Tibial artery (tissue), 4 donors: ENCODE results near the gene RPL18.

ENCODE experiments used
- DNase-seq, 2 donors: peaks; one replicate each; pipeline ENCODE4 v3.0.0-alpha.2; 2019
- H3K27ac ChIP-seq, 2 donors: fragments of 200-600 bp; sonication (generic) in 1 of 2; 1 replicate in 1 of 2; 2 replicates in 1 of 2; pipeline ENCODE4 v1.5.1; 2018 to 2019; ENCODE audit warnings: mild to moderate bottlenecking in 1 of 2
- H3K27me3 ChIP-seq, 2 donors: fragments of 200-600 bp; sonication (generic) in 1 of 2; one replicate each; pipeline versions ENCODE4 v1.5.1 to v1.6.0; 2016 to 2019
- H3K36me3 ChIP-seq, 3 donors: fragments of 200-600 bp; sonication (generic) in 2 of 3; one replicate each; pipeline ENCODE4 v1.5.1; 2016 to 2019; ENCODE audit warnings: mild to moderate bottlenecking in 2 of 3
- H3K4me1 ChIP-seq, 4 donors: fragments of 200-600 bp; sonication (generic) in 2 of 4; 1 replicate in 3 of 4; 2 replicates in 1 of 4; pipeline ENCODE4 v1.5.1; 2016 to 2019
- H3K4me3 ChIP-seq, 2 donors: fragments of 200-600 bp; sonication (generic) in 1 of 2; 1 replicate in 1 of 2; 2 replicates in 1 of 2; pipeline ENCODE4 v1.5.1; 2018 to 2019; ENCODE audit warnings: mild to moderate bottlenecking in 2 of 2
- H3K9me3 ChIP-seq, 3 donors: fragments of 200-600 bp; sonication (generic) in 1 of 3; one replicate each; pipeline ENCODE4 v1.5.1; 2016 to 2019
- intact Hi-C: fragments of 100-400 bp; cut with DNase I; formaldehyde crosslinking; loops from one replicate; pipeline ENCODE4 v1.15.0; 2023; ENCODE audit warnings: low total_unique reads
- TF ChIP-seq, protein P1 (sequence below), 2 experiments: fragments of 200-600 bp in 1 of 2; fragments of 450-650 bp in 1 of 2; IDR thresholded peaks; one replicate each; pipeline ENCODE4 v1.5.1; 2017 to 2019; ENCODE audit warnings: antibody characterized with exemption in 2 of 2, mild to moderate bottlenecking in 1 of 2, moderate library complexity in 1 of 2

The RPL18 gene

DNA sequence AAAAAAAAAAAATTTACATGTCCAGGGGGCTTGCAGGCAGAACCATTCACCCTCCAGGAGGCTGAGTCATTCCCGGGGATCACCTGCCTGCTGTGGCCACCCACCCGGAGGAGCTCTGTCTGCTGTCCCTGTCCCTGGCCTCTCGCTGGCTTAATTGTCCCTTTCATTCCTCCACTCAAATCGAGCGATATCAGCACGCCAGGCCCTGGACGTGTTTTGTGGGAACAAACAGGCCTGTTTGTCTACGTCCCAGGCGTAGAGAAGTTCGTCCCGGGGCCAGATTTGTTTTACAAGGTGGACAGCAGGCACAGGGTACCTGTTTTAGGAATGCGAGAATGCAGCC lies 45.8 kb downstream of the RPL18 start:
- TF ChIP-seq, protein P1, sequence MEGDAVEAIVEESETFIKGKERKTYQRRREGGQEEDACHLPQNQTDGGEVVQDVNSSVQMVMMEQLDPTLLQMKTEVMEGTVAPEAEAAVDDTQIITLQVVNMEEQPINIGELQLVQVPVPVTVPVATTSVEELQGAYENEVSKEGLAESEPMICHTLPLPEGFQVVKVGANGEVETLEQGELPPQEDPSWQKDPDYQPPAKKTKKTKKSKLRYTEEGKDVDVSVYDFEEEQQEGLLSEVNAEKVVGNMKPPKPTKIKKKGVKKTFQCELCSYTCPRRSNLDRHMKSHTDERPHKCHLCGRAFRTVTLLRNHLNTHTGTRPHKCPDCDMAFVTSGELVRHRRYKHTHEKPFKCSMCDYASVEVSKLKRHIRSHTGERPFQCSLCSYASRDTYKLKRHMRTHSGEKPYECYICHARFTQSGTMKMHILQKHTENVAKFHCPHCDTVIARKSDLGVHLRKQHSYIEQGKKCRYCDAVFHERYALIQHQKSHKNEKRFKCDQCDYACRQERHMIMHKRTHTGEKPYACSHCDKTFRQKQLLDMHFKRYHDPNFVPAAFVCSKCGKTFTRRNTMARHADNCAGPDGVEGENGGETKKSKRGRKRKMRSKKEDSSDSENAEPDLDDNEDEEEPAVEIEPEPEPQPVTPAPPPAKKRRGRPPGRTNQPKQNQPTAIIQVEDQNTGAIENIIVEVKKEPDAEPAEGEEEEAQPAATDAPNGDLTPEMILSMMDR (IDR thresholded peaks at IDR 0.05): no peak
- intact Hi-C loops: no loop called here
- no peak for DNase-seq
- Histone ChIP-seq H3K4me1 (peaks cover 0 to 7% (median 6%) of the 10 kb centered on the region in 4 donors), H3K9me3 (no peaks in the 10 kb centered on the region), H3K36me3 (no peaks in the 10 kb centered on the region), H3K27ac (no peak overlapping the region), H3K4me3 (no peak overlapping the region), H3K27me3 (no peaks in the 10 kb centered on the region)

DNA sequence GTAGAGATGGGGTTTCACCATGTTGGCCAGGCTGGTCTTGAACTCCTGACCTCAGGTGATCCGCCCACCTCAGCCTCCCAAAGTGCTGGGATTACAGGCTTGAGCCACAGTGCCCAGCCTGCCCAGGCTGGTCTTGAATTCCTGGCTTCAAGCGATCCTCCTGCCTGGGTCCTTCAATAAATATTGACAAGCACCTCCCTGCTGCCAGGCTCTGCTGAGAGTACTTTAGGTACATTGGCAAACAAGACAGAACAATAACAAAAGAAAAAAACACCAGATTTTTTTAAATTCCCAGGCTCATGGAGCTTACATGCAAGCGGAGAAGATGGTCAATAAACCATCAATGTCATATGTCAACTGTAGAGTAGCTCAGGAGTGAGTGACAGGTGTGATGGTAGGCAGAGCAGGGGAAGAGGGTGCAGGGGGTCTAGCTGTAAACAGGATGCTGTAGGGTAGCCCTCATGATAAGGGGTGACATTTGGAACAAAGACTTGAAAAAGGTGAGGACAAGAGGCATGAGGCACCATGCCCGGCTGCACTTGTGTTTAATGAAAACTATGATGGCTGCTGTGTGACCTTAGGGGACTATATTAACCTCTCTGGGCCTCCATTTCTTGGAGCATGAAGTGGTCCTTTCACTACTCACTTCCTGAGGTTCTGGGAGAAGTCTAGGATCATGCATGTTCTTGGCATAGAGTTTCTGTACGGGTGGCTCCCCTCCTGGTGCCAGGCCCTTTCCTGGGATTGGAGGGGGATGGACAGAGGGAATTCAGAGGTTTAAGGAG lies 47.4 kb downstream of the RPL18 start:
- no peaks in the 10 kb centered on the region for H3K27me3 ChIP-seq
- DNase-seq: no peak
- H3K9me3 ChIP-seq: no peaks in the 10 kb centered on the region
- no peak overlapping the region for H3K27ac ChIP-seq
- intact Hi-C loops: no loop called here
- peaks cover 0 to 14% (median 12%) of the 10 kb centered on the region in 4 donors for H3K4me1 ChIP-seq
- no peak overlapping the region for H3K4me3 ChIP-seq
- H3K36me3 ChIP-seq: no peaks in the 10 kb centered on the region
- TF ChIP-seq, protein P1 (IDR thresholded peaks at IDR 0.05): no peak

DNA sequence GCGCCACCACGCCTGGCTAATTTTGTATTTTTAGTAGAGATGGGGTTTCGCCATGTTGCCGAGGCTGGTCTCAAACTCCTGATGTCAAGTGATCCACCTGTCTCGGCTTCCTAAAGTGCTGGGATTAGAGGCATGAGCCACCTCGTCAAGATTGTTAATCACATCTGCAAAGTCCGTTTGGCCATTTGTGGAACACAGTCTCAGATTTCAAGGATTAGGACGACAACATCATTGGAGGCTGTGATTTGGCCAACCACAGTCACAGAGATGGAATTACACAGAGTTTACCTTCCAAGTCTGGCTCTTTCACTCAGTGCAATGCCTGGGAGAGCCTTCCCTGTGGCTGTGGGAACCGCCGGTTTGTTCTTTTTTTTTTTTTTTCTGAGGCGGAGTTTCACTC lies 49.2 kb downstream of the RPL18 start:
- TF ChIP-seq, protein P1 (IDR thresholded peaks at IDR 0.05): no peak
- no peak overlapping the region for H3K4me3 ChIP-seq
- no peaks in the 10 kb centered on the region for H3K9me3 ChIP-seq
- peak in 1 of 2 donors; percentile 23 for DNase-seq
- no peak overlapping the region for H3K27ac ChIP-seq
- H3K4me1 ChIP-seq: peaks cover 0 to 14% (median 12%) of the 10 kb centered on the region in 4 donors
- no peaks in the 10 kb centered on the region for H3K27me3 ChIP-seq
- intact Hi-C loops: no loop called here
- H3K36me3 ChIP-seq: no peaks in the 10 kb centered on the region

DNA sequence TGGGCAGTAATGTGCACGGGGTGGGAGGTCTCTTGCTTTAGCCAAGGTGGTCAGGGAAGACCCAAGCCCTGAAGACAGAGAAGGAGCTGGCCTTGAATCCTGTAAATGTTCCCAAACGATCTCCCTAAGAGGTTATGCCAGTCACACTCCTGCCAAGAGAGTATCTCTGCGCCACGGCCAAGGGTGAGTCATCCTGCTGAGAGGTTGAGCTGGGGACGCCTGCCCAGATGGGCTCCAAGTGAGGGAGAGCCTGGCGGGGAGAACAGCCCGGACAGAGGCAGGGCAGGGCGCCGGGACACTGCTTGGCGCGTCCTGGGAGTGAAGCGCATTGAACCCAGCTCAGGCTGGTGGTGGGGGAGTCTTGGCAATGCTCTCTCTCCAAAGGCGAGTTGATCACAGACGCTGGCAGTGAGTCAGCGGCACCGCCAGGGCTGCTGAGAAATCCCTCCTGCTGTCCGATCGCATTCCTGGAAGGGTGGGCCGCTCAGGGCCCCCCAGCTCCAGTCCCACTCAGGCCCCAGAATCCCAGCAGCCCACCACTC lies 50.6 kb downstream of the RPL18 start:
- TF ChIP-seq, protein P1 (IDR thresholded peaks at IDR 0.05): no peak
- Histone ChIP-seq H3K27me3 (no peaks in the 10 kb centered on the region), H3K36me3 (no peaks in the 10 kb centered on the region), H3K4me3 (peak overlapping the region in 1 of 2 donors; percentile 1), H3K27ac (peak overlapping the region in 1 of 2 donors; percentile 55), H3K4me1 (peaks cover 0 to 14% (median 12%) of the 10 kb centered on the region in 4 donors), H3K9me3 (no peaks in the 10 kb centered on the region)
- intact Hi-C loops: no loop called here
- DNase-seq: peak; percentile 89 to 91
